Stimulated activated CD4-positive, alpha-beta T cell treated with anti-CD3 and anti-CD28 coated beads, Interleukin-4, amount 100 ng/mL, for 24 hours (primary cell): ENCODE measurements around the gene TRAF1.

Experiments used
- DNase-seq: peaks from one replicate; pipeline ENCODE4 v3.0.0-alpha.2; 2020

Gene TRAF1

GRCh38 chr9:120922404-120923195 lies 4.0 kb downstream of the TRAF1 start:
- DNase-seq: no peak

GRCh38 chr9:120921661-120922181 lies 4.9 kb downstream of the TRAF1 start:
- peak; percentile 33 for DNase-seq

GRCh38 chr9:120920806-120921178 lies 5.8 kb downstream of the TRAF1 start:
- DNase-seq: peak; percentile 60

- no peak for DNase-seq
These were observed 6.5 kb downstream of the TRAF1 start for GRCh38 chr9:120919843-120920805.

DNA sequence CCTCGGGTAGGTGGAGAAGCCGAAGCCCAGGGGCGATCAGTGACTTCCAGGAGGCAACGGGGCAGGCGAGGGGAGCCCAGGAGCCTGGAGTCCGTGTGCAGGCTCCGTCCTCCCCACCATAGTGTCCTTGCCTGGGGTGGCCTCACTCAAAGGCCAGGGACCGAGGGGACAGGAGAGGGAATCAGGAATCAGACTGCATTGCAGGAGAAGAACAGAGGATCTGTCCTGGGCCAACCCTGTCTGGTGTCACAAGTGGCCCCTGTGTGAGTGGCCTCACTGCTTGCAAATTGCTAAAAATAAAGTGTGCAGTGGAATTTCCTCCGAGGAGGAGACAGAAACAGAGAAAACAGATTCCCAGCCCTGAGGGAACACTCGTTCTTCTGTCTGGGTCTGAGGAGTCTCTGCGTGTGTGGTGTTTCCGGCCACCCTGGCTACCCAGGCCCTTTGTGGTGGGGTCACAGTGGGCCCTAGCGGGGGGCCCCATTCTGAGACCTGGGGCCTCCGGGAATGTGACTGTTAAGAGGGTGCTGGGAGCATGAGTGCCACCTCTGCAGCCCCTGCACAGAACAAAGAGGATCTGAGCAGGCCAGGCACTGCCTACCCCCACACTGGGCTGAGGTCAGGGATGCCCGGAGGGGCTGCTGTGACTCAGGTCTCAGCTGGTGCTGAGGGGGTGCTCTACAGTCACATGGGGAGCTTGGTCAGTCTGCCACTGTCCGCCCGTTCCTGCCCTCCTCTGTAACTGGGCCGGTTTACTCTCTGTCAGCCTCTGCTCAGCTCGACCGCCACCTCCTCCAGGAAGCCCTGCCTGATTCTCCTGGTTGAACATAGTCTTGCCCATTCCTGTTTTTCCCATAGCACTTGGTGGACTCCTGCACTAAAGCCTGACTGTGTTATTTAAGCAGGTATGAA lies 7.4 kb downstream of the TRAF1 start:
- DNase-seq: no peak

- no peak for DNase-seq
These were observed 8.4 kb downstream of the TRAF1 start for GRCh38 chr9:120917929-120918762.

- DNase-seq: no peak
These were observed 9.4 kb downstream of the TRAF1 start for GRCh38 chr9:120916991-120917880.

- DNase-seq: no peak
These were observed 10.0 kb downstream of the TRAF1 start for GRCh38 chr9:120916588-120916987.

DNA sequence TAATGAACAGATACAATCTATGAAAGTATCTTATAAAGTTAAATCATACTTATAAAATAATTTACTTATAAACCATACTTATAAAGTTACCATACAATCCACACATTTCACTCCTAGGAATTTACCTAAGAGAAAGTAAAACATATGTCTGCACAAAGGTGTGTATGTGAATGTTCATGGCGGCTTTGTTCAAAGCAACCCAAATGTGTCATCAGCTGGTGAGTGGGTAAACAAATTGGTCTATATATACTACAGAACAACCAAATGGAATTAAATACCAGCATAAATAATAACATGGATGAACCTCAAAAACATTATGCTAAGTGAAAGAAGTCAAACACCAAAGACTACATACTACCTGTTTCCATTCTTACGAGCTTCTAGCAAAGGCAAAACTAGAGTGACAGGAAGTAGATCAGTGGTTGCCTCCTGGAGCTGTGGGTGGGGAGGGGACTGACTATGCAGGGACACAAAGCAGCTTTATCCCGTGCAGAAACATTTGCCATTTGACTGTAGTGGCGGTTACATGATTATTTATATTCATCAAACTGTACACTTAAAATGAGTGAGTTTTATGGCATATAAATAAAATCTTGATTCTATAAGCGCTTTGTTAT lies 10.6 kb downstream of the TRAF1 start:
- peak; percentile 55 for DNase-seq

DNA sequence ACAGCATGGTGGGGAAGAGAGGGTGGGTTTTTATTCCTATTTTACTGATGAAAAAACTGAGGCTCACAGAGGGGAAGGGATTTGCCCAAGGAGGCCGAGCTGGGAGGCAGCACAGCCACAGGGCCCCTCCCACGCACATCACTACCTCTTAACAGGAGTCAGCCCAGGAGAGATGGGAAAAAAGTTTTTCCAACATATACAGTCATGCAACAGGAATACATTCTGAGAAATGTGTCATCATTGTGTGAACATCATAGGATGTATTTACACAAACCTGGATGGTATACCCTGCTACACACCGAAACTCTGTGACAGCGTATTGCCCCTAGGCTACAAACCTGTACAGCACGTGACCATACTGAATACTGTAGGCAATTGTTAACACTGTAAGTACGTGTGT lies 11.6 kb downstream of the TRAF1 start:
- DNase-seq: no peak

DNA sequence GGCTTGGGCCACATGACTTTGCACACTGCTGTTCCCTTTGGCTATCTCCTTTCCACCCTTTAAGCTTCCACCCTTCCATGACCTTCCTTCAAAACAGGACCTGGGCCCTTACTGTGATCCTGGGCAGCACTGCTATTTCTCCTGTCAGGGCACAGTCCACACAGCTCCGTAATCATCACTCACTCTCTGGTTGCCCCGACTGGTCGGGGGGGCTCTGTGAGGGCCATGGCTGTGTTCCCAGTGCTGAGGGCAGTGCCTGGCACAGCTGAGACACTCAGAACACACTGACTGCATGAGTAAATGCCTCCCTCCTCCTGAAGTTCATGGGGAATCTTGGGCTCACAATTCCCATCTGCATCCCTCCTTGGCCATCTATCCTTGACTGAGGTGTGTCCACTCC lies 12.2 kb downstream of the TRAF1 start:
- no peak for DNase-seq

GRCh38 chr9:120913647-120914264 lies 12.8 kb downstream of the TRAF1 start:
- DNase-seq: no peak

GRCh38 chr9:120912958-120913646 lies 13.5 kb downstream of the TRAF1 start:
- no peak for DNase-seq

GRCh38 chr9:120911295-120911837 lies 15.2 kb downstream of the TRAF1 start:
- DNase-seq: no peak

- DNase-seq: no peak
These were observed 16.0 kb downstream of the TRAF1 start for GRCh38 chr9:120910643-120911042.

GRCh38 chr9:120909904-120910303 lies 16.7 kb downstream of the TRAF1 start:
- peak; percentile 60 for DNase-seq

DNA sequence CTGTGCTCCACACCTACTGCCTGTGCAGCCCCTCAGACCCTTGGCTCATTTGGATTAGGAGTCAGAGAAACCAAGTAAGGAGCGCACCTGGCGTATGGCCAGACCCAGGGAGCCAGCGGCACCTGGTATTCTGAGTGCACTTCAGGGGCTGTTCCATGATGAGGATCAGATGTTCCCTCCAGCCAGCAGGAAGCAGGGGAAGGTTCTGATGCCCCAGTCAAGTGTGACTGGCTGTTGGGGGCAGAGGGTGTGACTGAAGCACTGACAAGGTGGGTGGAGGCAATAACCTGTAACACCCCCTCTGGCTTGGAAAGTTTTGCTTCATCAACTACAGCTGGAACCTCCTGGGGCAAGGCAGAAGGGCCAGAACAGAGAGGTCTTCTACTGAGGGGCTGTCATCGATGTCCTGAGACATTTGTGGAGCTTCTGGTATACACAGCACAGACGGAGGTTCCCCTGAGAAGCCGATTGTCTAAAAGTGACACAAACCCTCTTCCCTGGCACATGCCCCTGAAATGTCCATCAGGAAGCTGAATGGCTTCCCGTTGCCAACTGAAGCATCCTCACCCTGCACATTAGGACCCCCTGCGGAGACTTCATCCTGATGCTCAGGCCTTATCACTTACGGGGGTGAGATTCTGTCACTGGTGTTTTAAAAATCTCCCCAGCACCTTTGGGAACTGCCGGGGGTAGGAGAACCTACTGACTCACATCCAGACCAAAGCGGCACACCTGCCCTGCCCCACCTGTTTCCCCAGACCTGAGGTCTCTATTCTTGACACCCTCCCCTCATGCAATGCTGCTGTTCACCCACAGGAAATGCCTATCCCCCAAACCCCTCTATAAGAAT lies 21.1 kb downstream of the TRAF1 start:
- DNase-seq: no peak

- no peak for DNase-seq
These were observed 21.7 kb downstream of the TRAF1 start for GRCh38 chr9:120904978-120905301.
